ENCODE measurements around the gene NIPAL1.

The NIPAL1 gene

GRCh38 chr4:48022192-48022799, 5.7 kb downstream of the NIPAL1 start:
- Histone ChIP-seq H2AFZ (ENCODE audit: low read depth, low read length, severe bottlenecking) (no peak overlapping the region), H3K4me2 (ENCODE audit: low read depth, low read length, poor library complexity, severe bottlenecking) (no peak overlapping the region), H3K79me2 (ENCODE audit: insufficient read depth, low read length) (no peaks in the 10 kb centered on the region), H3K9me3 (ENCODE audit: insufficient read depth, low read length) (no peaks in the 10 kb centered on the region), H3K27me3 (ENCODE audit: low read length) (no peaks in the 10 kb centered on the region), H3K4me3 (ENCODE audit: insufficient read depth, low read length, poor library complexity, severe bottlenecking) (no peak overlapping the region), H3F3A (ENCODE audit: insufficient read depth) (peaks cover 5% of the 10 kb centered on the region; the same call in 1 of the 2 replicates), H3K36me3 (ENCODE audit: low read length) (peaks cover 1% of the 10 kb centered on the region; the same call in 1 of the 2 replicates), H3K9me2 (replicated peaks; ENCODE audit: insufficient read depth, low read length) (no peaks in the 10 kb centered on the region), H4K20me1 (ENCODE audit: low read depth, low read length) (no peaks in the 10 kb centered on the region), H3K27ac (ENCODE audit: low read depth, low read length) (no peak overlapping the region), H3K9ac (ENCODE audit: low read length) (no peak overlapping the region)
- TF ChIP-seq EZH2phosphoT487 (conservative IDR thresholded peaks at IDR 0.05; ENCODE audit: low read length) (no peak), CTCF (IDR thresholded peaks at IDR 0.05; ENCODE audit: insufficient read depth, low read length, poor library complexity, severe bottlenecking) (no peak)

- Histone ChIP-seq H3K27me3 (ENCODE audit: low read length) (no peaks in the 10 kb centered on the region), H3K4me2 (ENCODE audit: low read depth, low read length, poor library complexity, severe bottlenecking) (no peak overlapping the region), H3K36me3 (ENCODE audit: low read length) (peaks cover 11% of the 10 kb centered on the region), H2AFZ (ENCODE audit: low read depth, low read length, severe bottlenecking) (no peak overlapping the region), H3K9me3 (ENCODE audit: insufficient read depth, low read length) (no peaks in the 10 kb centered on the region; the same call in 1 of the 2 replicates), H3K27ac (ENCODE audit: low read depth, low read length) (no peak overlapping the region), H3K4me3 (ENCODE audit: insufficient read depth, low read length, poor library complexity, severe bottlenecking) (no peak overlapping the region), H3F3A (ENCODE audit: insufficient read depth) (no peaks in the 10 kb centered on the region), H3K9me2 (replicated peaks; ENCODE audit: insufficient read depth, low read length) (no peaks in the 10 kb centered on the region), H3K79me2 (ENCODE audit: insufficient read depth, low read length) (no peaks in the 10 kb centered on the region), H3K9ac (ENCODE audit: low read length) (no peak overlapping the region), H4K20me1 (ENCODE audit: low read depth, low read length) (no peaks in the 10 kb centered on the region)
- TF ChIP-seq EZH2phosphoT487 (conservative IDR thresholded peaks at IDR 0.05; ENCODE audit: low read length), result no peak
- TF ChIP-seq CTCF (IDR thresholded peaks at IDR 0.05; ENCODE audit: insufficient read depth, low read length, poor library complexity, severe bottlenecking), result no peak
These were observed 8.0 kb downstream of the NIPAL1 start for GRCh38 chr4:48024522-48024921.

- H3K4me2 ChIP-seq (ENCODE audit: low read depth, low read length, poor library complexity, severe bottlenecking), result no peak overlapping the region
- no peak overlapping the region for H3K4me3 ChIP-seq (ENCODE audit: insufficient read depth, low read length, poor library complexity, severe bottlenecking)
- H3K36me3 ChIP-seq (ENCODE audit: low read length), result peaks cover 11% of the 10 kb centered on the region
- no peaks in the 10 kb centered on the region; the same call in 1 of the 2 replicates for H3K9me3 ChIP-seq (ENCODE audit: insufficient read depth, low read length)
- no peak overlapping the region for H2AFZ ChIP-seq (ENCODE audit: low read depth, low read length, severe bottlenecking)
- no peaks in the 10 kb centered on the region for H4K20me1 ChIP-seq (ENCODE audit: low read depth, low read length)
- H3K27me3 ChIP-seq (ENCODE audit: low read length), result no peaks in the 10 kb centered on the region
- TF ChIP-seq CTCF (IDR thresholded peaks at IDR 0.05; ENCODE audit: insufficient read depth, low read length, poor library complexity, severe bottlenecking) (no peak), EZH2phosphoT487 (conservative IDR thresholded peaks at IDR 0.05; ENCODE audit: low read length) (no peak)
- H3K9ac ChIP-seq (ENCODE audit: low read length), result no peak overlapping the region
- no peaks in the 10 kb centered on the region for H3F3A ChIP-seq (ENCODE audit: insufficient read depth)
- no peaks in the 10 kb centered on the region for H3K9me2 ChIP-seq (replicated peaks; ENCODE audit: insufficient read depth, low read length)
- no peaks in the 10 kb centered on the region for H3K79me2 ChIP-seq (ENCODE audit: insufficient read depth, low read length)
- no peak overlapping the region for H3K27ac ChIP-seq (ENCODE audit: low read depth, low read length)
These were observed 8.4 kb downstream of the NIPAL1 start for GRCh38 chr4:48025005-48025404.
